ENCODE measurements around the gene ATAD1.

DNA sequence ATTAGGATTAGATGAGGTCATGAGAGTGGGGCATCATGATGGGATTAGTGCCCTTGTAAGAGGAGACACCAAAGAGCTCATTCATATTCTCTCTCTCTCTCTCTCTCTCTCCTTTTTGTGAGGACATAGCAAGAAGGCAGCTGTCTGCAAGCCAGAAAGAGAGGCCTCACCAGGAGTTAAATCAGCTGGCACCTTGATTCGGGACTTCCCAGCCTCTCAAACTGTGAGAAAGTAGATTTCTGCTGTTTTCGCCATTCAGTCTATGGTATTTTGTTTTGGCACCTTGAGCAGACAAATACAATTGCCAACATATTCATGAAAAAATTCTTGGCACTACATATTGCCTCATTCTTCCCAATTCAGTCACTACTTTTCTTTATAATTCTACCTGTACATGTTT lies 20.6 kb upstream of the ATAD1 start:
- TF ChIP-seq, protein P1, sequence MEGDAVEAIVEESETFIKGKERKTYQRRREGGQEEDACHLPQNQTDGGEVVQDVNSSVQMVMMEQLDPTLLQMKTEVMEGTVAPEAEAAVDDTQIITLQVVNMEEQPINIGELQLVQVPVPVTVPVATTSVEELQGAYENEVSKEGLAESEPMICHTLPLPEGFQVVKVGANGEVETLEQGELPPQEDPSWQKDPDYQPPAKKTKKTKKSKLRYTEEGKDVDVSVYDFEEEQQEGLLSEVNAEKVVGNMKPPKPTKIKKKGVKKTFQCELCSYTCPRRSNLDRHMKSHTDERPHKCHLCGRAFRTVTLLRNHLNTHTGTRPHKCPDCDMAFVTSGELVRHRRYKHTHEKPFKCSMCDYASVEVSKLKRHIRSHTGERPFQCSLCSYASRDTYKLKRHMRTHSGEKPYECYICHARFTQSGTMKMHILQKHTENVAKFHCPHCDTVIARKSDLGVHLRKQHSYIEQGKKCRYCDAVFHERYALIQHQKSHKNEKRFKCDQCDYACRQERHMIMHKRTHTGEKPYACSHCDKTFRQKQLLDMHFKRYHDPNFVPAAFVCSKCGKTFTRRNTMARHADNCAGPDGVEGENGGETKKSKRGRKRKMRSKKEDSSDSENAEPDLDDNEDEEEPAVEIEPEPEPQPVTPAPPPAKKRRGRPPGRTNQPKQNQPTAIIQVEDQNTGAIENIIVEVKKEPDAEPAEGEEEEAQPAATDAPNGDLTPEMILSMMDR (conservative IDR thresholded peaks at IDR 0.05; ENCODE audit: low read depth, low read length) = no peak
- TF ChIP-seq NFE2L2 (IDR thresholded peaks at IDR 0.05; ENCODE audit: low read depth, low read length) = no peak
- TF ChIP-seq SMC3 (IDR thresholded peaks at IDR 0.05; ENCODE audit: low read depth, low read length) = no peak
- TF ChIP-seq POLR2A (IDR thresholded peaks at IDR 0.05; ENCODE audit: low read depth, low read length) = no peak
- no peak for TF ChIP-seq RCOR1 (IDR thresholded peaks at IDR 0.05; ENCODE audit: insufficient replicate concordance, low read length)
- no peak for TF ChIP-seq MAZ (IDR thresholded peaks at IDR 0.05; ENCODE audit: borderline replicate concordance, low read depth, low read length)
- TF ChIP-seq, protein P2, sequence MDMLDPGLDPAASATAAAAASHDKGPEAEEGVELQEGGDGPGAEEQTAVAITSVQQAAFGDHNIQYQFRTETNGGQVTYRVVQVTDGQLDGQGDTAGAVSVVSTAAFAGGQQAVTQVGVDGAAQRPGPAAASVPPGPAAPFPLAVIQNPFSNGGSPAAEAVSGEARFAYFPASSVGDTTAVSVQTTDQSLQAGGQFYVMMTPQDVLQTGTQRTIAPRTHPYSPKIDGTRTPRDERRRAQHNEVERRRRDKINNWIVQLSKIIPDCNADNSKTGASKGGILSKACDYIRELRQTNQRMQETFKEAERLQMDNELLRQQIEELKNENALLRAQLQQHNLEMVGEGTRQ (IDR thresholded peaks at IDR 0.05; ENCODE audit: low read depth, low read length) = no peak
- no peak for TF ChIP-seq BHLHE40 (IDR thresholded peaks at IDR 0.05; ENCODE audit: low read depth, low read length)

Data from IMR-90 (cell line).